Left lung (tissue), 10 donors: Measurements from ENCODE around the gene PRKG1. TPM values are rescaled to one million over a fixed set of nuclear protein-coding genes. Genes with fewer than 3 reads are reported as not detected.
A peak's percentile ranks its signal among the peaks of the same experiment; 100 is the strongest.

Source experiments
- ATAC-seq: fragments of 200-7000 bp; cut with Tn5 transposase; one replicate; pipeline ENCODE4 v1.9.1; 2020; ENCODE audit warnings: moderate library complexity
- DNase-seq, 4 donors: peaks; one replicate each; pipeline ENCODE4 v3.0.0-alpha.2; 2013 to 2020
- H3K27ac ChIP-seq, 2 donors: fragments of 200-600 bp; sonication (generic) in 1 of 2; one replicate each; pipeline versions ENCODE4 v1.5.0 to v1.8.0; 2020 to 2021
- H3K27me3 ChIP-seq, 2 donors: fragments of 200-600 bp; sonication (generic) in 1 of 2; one replicate each; pipeline versions ENCODE4 v1.5.0 to v1.8.0; 2020 to 2021
- H3K36me3 ChIP-seq, 2 donors: fragments of 200-600 bp; sonication (generic) in 1 of 2; one replicate each; pipeline versions ENCODE4 v1.5.0 to v1.8.0; 2020 to 2021
- H3K4me1 ChIP-seq, 2 donors: fragments of 200-600 bp; one replicate each; pipeline ENCODE4 v1.8.0; 2021
- H3K4me3 ChIP-seq, 2 donors: fragments of 200-600 bp; sonication (generic) in 1 of 2; one replicate each; pipeline versions ENCODE4 v1.5.0 to v1.8.0; 2020 to 2021; ENCODE audit warnings: mild to moderate bottlenecking in 1 of 2
- H3K9me3 ChIP-seq, 2 donors: fragments of 200-600 bp; sonication (generic) in 1 of 2; one replicate each; pipeline versions ENCODE4 v1.5.0 to v1.8.0; 2020 to 2021
- CTCF ChIP-seq, 2 donors: fragments of 200-600 bp; sonication (generic) in 1 of 2; IDR thresholded peaks; one replicate each; pipeline versions ENCODE4 v1.5.0 to v1.8.0; 2021; ENCODE audit warnings: antibody characterized with exemption in 2 of 2
- intact Hi-C, 2 donors: fragments of 100-400 bp; cut with DNase I; formaldehyde crosslinking; loops; one replicate each; pipeline versions ENCODE4 v1.11.2 to v1.14.2; 2022
- polyA plus RNA-seq, 6 donors: library from polyadenylated mRNA; unstranded; fragments of 120-200 nt; gene quantifications; one replicate each; pipeline ENCODE4 v1.2.1, GENCODE V29; 2013; ENCODE audit not compliant: insufficient read length in 6 of 6
- total RNA-seq, 2 donors: library from RNA; stranded (reverse); fragmentation: NEBNext Ultra II Directional; extraction: Animal tissue kit (Norgen Biotek cat#: 25700); gene quantifications; one replicate each; pipeline ENCODE4 v1.2.1, GENCODE V29; 2021
- donor health status: DM: no; HTN: yes; CAD: no.
- donor health status: DM: no; HTN: no; CAD: no.

The PRKG1 gene
- total and polyA plus RNA-seq, 8 donors, result 15.6 to 29.0 (median 17.8) TPM

- Histone ChIP-seq H3K27ac (no peak overlapping the region), H3K4me3 (no peak overlapping the region), H3K36me3 (no peaks in the 10 kb centered on the region), H3K4me1 (no peaks in the 10 kb centered on the region), H3K9me3 (no peaks in the 10 kb centered on the region), H3K27me3 (no peaks in the 10 kb centered on the region)
- TF ChIP-seq CTCF (IDR thresholded peaks at IDR 0.05), result no peak
- ATAC-seq (no peak), DNase-seq (no peak)
- intact Hi-C loops, result no loop called here
Measured at GRCh38 chr10:52056291-52056690, 982.0 kb downstream of the PRKG1 start.

- no peaks in the 10 kb centered on the region for H3K36me3 ChIP-seq
- intact Hi-C loops, result no loop called here
- DNase-seq, result no peak
- H3K9me3 ChIP-seq, result no peaks in the 10 kb centered on the region
- no peak overlapping the region for H3K4me3 ChIP-seq
- no peak for TF ChIP-seq CTCF (IDR thresholded peaks at IDR 0.05)
- H3K27me3 ChIP-seq, result no peaks in the 10 kb centered on the region
- no peak overlapping the region for H3K27ac ChIP-seq
- no peaks in the 10 kb centered on the region for H3K4me1 ChIP-seq
- no peak for ATAC-seq
Measured at GRCh38 chr10:52059089-52059488, 984.8 kb downstream of the PRKG1 start.

GRCh38 chr10:52063159-52063558 lies 988.9 kb downstream of the PRKG1 start:
- no peak for ATAC-seq
- H3K27me3 ChIP-seq, result no peaks in the 10 kb centered on the region
- H3K4me3 ChIP-seq, result no peak overlapping the region
- no peaks in the 10 kb centered on the region for H3K36me3 ChIP-seq
- no peak overlapping the region for H3K27ac ChIP-seq
- H3K9me3 ChIP-seq, result no peaks in the 10 kb centered on the region
- intact Hi-C loops, result no loop called here
- H3K4me1 ChIP-seq, result no peaks in the 10 kb centered on the region
- no peak for TF ChIP-seq CTCF (IDR thresholded peaks at IDR 0.05)
- DNase-seq, result peak in 1 of 4 donors; percentile 51

- Histone ChIP-seq H3K9me3 (no peaks in the 10 kb centered on the region), H3K27me3 (no peaks in the 10 kb centered on the region), H3K27ac (no peak overlapping the region), H3K4me3 (no peak overlapping the region), H3K36me3 (no peaks in the 10 kb centered on the region), H3K4me1 (no peaks in the 10 kb centered on the region)
- no peak for TF ChIP-seq CTCF (IDR thresholded peaks at IDR 0.05)
- intact Hi-C loops, result no loop called here
- DNase-seq, result peak in 1 of 4 donors; percentile 53
- no peak for ATAC-seq
Measured at GRCh38 chr10:52064084-52064845, 990.0 kb downstream of the PRKG1 start.

GRCh38 chr10:52066383-52066782 lies 992.1 kb downstream of the PRKG1 start:
- H3K36me3 ChIP-seq, result no peaks in the 10 kb centered on the region
- no peak overlapping the region for H3K27ac ChIP-seq
- intact Hi-C loops, result no loop called here
- TF ChIP-seq CTCF (IDR thresholded peaks at IDR 0.05), result no peak
- DNase-seq (no peak), ATAC-seq (no peak)
- H3K27me3 ChIP-seq, result no peaks in the 10 kb centered on the region
- no peaks in the 10 kb centered on the region for H3K4me1 ChIP-seq
- H3K9me3 ChIP-seq, result no peaks in the 10 kb centered on the region
- no peak overlapping the region for H3K4me3 ChIP-seq
